SHP77 treated with DMSO at 0.1 percent for 48 hours (cell line): ENCODE measurements around the gene VAMP8.
A peak's percentile ranks its signal among the peaks of the same experiment; 100 is the strongest.
"Not testable (repeated sequence)": the region's sequence is repeated elsewhere in the genome, so short reads cannot be mapped to it uniquely, and the experiment has no call there.

ENCODE experiments used
- DNase-seq: peaks from one replicate; lab custom pipeline; 2025; lab: John Stamatoyannopoulos, UW

The VAMP8 gene

DNA sequence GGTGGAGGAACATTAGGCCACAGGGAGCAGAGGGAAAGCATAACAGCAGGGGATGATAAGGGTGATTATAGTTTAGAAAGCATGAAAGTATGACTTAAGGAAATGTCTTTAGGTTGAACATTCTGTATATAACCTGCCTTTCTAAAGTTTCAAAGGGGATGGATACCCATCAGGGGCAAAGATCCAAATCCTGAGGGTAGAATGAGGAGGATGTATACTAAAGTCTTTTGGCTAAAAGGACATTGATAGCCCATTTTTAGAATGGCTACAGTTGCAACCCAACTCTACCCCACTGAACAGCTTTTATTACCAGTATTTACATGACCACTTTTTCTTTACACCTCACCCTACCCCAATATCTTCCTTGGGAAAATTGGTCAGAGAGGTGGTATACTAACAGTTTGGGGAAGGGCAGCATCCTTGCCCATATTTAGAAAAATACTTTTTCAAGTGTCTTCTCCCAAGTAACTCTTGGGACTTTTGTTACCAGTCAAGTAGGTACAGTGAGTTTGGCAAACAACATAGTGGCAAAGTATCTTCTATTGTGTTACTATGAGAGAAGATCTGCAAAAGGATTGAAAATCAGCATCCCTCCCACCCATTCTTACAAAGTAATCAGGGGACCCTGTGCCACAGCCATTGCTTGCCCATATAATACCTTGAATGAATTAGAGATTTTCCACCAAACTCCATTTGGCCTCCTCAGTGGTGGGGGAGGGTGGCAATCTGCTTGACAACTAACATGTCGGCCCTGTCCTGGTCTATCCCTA is 30.1 kb upstream of the VAMP8 start:
- DNase-seq = no peak

DNA sequence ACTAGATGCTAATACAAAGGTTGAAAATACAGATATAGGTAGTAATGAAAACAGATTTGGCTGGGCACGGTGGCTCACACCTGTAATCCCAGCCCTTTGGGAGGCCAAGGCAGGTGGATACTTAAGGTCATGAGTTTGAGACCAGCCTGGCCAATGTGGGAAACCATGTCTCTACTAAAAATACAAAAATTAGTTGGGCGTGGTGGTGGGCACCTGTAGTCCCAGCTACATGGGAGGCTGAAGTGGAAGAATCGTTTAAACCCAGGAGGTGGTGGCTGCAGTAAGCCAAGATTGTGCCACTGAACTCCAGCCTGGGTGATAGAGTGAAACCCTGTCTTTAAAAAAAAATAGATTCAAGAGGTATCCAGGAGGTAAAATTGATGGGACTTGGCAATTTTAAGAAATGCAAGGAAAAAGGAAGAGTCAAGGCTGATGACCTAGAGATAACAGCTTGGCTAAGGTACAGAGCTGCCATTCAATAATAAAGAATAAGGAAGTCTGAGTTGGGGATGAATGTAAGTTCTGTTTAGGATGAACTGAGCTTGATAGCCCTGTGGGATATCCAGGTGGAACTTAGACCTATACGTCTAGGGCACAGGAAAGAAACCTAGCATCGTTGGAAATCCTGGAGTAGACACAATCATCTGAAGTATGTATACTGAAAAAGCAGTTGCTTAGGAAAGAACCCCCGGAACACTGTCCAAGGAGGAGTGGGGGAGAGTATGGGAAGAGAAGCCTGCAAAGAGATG is 29.4 kb upstream of the VAMP8 start:
- no peak for DNase-seq

GRCh38 chr2:85548608-85548900 is 28.8 kb upstream of the VAMP8 start:
- no peak for DNase-seq

GRCh38 chr2:85549095-85549494 is 28.3 kb upstream of the VAMP8 start:
- DNase-seq = no peak

- DNase-seq = no peak
These were observed 27.6 kb upstream of the VAMP8 start for GRCh38 chr2:85549826-85550225.

DNA sequence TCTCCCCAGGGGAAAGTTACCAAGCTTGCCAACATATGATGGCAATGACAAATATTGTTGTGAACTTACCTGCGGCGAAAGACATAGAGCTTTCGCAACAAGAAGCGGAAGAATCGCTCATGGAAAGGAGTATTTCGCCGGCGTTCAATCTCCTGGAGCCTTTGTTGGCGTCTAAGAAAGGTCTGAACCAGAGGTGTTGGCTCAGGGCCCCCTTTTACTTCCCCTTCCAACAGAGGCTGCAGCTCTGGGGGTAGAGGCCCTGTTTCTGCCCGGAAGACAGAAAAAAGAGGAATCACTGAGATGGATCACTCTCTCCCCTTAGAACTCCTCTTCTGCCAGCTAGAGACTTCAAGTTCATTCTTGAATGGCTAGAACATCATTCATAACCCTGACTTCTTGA is 26.9 kb upstream of the VAMP8 start:
- no peak for DNase-seq

GRCh38 chr2:85551698-85552678 is 25.4 kb upstream of the VAMP8 start:
- DNase-seq = peak; percentile 20

DNA sequence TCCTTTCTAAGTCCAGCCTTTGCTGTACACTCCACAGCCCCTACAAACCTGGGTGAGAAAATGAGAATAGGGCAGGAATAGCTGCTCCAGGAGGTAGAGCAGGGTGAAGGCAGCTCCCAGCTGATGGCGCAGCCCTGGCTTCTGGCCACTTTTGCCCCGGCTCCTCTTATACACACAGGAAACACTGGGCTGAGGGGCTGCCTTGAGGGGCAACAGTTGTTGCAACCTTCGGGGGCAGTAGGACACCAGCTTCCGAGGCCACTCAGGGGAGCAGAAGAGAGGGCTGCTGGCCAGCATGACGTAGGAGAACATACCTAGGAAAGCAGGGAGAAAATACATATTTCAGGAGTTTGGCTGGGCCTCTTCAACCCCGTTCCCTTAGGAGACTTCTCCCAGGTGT is 24.2 kb upstream of the VAMP8 start:
- DNase-seq = no peak

DNA sequence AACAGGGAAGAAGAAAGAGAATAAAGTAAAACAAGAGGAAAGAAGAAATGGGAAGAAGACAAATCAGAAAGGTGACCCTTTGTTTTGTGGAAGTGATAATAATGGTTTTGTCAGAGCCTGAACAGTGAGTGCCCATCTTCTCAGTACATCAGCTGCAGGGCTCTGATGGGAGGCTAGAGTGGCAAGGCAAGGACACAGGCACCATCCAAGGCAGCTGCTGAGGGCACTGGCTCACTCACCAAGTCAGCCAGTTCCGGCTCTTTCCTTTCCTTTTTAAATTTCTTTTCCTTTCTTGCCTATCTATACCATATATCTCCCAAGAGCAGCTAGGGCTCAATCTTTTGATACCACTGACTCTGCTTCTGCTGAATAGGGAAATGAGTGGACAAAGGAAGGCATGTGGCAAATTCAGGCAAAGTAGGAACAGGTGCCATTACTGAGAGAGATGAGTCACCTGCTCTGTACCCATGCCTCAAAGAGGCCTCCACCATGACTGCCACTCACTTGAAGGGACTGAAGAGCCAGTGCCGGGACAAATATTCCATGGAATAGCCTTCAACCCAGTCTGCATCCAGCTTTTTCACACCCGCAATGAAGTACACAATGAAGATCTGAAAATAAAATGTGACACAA is 22.3 kb upstream of the VAMP8 start:
- no peak for DNase-seq

GRCh38 chr2:85557130-85557529 is 20.3 kb upstream of the VAMP8 start:
- DNase-seq = no peak

DNA sequence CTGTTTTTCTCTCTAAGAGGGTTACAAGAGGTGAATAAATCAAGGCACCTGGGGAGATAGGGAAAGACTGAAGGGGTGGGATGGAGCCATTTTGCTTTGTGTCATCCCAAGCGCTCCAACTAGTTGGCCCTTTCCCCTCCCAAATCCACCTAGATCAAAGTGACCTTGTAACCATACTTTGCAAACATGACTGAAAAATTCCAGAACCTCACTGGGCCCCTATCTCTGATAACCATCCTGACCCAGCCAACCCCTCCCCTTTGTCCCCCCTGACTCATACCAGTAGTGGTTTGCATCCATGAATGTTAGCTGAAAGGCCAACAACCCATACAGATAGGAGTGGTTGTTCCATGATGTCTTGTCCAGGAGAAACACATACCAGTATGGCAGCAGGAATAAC is 19.2 kb upstream of the VAMP8 start:
- no peak for DNase-seq

- DNase-seq = not testable (repeated sequence)
These were observed 17.0 kb upstream of the VAMP8 start for GRCh38 chr2:85560403-85560726.

DNA sequence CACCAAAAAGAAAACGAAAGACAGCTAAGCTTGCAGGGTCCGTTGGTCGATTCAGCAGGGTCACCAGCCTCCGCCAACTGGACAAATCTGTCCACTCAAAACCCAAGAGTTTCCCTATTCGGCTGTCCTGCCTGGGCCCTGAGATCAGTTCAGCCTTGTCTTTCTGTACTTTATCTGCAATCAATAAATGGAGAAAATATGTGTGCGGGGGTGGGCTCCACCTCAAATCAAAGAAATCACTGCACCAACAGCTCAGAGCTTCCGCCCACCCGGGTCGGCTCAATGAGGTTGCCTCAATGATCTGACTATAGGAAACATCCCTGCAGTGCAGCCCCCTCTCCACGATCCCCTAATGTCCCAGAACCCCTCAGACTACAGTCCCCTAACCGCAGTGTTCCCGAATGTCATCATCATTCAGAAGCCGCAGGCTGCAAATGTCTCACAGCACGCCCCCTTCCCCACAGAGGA is 16.5 kb upstream of the VAMP8 start:
- DNase-seq = no peak

GRCh38 chr2:85561280-85562212 is 15.8 kb upstream of the VAMP8 start, which contains the start of gene GGCX:
TSS of gene GGCX (minus strand) at chr2:85561493. CDS start at chr2:85561428, 65 bp downstream.
- peak; percentile 82 for DNase-seq

GRCh38 chr2:85564144-85564563 is 13.2 kb upstream of the VAMP8 start:
- DNase-seq = no peak

DNA sequence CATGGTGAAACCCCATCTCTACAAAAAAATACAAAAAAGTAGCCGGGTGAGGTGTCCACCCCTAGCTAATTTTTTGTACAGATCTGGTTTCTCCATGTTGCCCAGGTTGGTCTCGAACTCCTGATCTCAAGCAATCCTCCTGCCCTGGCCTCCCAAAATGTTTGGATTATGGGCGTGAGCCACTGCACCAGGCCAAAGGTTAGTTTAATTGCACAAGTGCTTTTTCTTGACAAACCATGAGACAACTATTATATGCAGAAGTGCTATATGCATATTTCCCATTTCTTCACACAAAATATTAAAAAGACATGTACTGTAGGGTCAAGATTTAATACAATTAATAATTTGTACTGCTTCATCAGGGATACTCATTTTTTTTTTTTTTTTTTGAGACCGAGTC is 11.1 kb upstream of the VAMP8 start:
- DNase-seq = no peak

DNA sequence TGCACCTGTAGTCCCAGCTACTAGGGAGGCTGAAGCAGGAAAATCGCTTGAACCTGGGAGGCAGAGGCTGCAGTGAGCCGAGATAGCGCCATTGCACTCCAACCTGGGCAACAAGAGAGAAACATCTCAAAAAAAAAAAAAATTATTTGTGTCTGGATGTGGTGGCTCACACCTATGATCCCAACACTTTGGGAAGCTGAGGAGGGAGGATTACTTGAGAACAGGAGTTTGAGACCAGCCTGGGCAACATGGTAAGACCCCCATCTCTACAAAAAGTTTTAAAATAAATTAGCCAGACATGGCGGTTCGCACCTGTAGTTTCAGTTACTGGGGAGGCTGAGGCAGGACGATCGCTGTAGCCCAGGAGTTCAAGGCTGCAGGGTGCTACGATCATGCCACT is 1.6 kb upstream of the VAMP8 start:
- no peak for DNase-seq

GRCh38 chr2:85577063-85577385 is 362 bp upstream of the VAMP8 start:
- no peak for DNase-seq

- DNase-seq = no peak
These were observed 1.1 kb downstream of the VAMP8 start for GRCh38 chr2:85578243-85579180.
